Endothelial cell of umbilical vein (primary cell): ENCODE measurements around the gene KYAT1. TPM values are rescaled to one million over a fixed set of nuclear protein-coding genes. Genes with fewer than 3 reads are reported as not detected.

Experiments
- BruUV-seq: library from RNA; stranded (reverse); fragments of 400-500 nt; replicated peaks from 2 replicates; lab custom pipeline; 2021; lab: Mats Ljungman, UMichigan
- CTCF ChIA-PET: fragments of 300-600, 350-600 bp; sonication (Branson Sonifier 250); formaldehyde crosslinking; loops from one replicate; lab custom pipeline; 2021; ENCODE audit warnings: antibody characterized with exemption, inconsistent platforms; lab: Charles Lee
- POLR2A ChIA-PET: fragments of 300-600, 350-600 bp; sonication (Branson Sonifier 250); formaldehyde crosslinking; loops from one replicate; lab custom pipeline; 2021; ENCODE audit warnings: antibody characterized with exemption, inconsistent platforms; lab: Charles Lee
- DNase-seq: peaks from one replicate; pipeline ENCODE4 v3.0.0-alpha.2; 2011; ENCODE audit warnings: low read depth, low spot score
- FAIRE-seq: peaks from 2 replicates; lab custom pipeline; 2011; peaks lifted over from hg19 to GRCh38; lab: Jason Lieb, UNC
- H2AFZ ChIP-seq: 2 replicates; pipeline ENCODE4 v1.6.0; 2012; ENCODE audit warnings: low read depth, low read length, control low read depth, inconsistent platforms
- H3K27ac ChIP-seq: 2 replicates; pipeline ENCODE4 v1.5.1; 2011; ENCODE audit warnings: low read depth, mild to moderate bottlenecking, control low read depth, low read length, moderate library complexity; ENCODE audit not compliant: insufficient read depth
- H3K27me3 ChIP-seq, 2 experiments: 2 replicates each; pipeline versions ENCODE4 v1.6.0 to v1.6.1; 2011; ENCODE audit warnings: low read length in 2 of 2, mixed read lengths in 1 of 2; ENCODE audit not compliant: control insufficient read depth in 2 of 2, insufficient read depth in 2 of 2
- H3K36me3 ChIP-seq, 2 experiments: 2 replicates in 1 of 2; 3 replicates in 1 of 2; pipeline ENCODE4 v1.5.1; 2011; ENCODE audit warnings: low read length in 2 of 2, mild to moderate bottlenecking in 1 of 2, moderate library complexity in 1 of 2; ENCODE audit not compliant: control insufficient read depth in 2 of 2, insufficient read depth in 2 of 2; ENCODE audit errors: extremely low read depth in 1 of 2
- H3K4me1 ChIP-seq: 3 replicates; pipeline ENCODE4 v1.5.1; 2011; ENCODE audit warnings: mild to moderate bottlenecking, low read length; ENCODE audit not compliant: control insufficient read depth, insufficient read depth; ENCODE audit errors: extremely low read depth
- H3K4me2 ChIP-seq: 2 replicates; pipeline ENCODE4 v1.6.1; 2011; ENCODE audit warnings: low read length, control low read depth, mixed read lengths; ENCODE audit not compliant: insufficient read depth
- H3K4me3 ChIP-seq, 3 experiments: fragments of 200-600 bp in 1 of 3; sonication (generic), shearing (Covaris generic) in 1 of 3; replicated peaks in 1 of 3; 2 replicates each; pipeline ENCODE4 v1.5.1; 2011 to 2016; ENCODE audit warnings: control low read depth in 3 of 3, low read length in 3 of 3, mild to moderate bottlenecking in 2 of 3, inconsistent platforms in 1 of 3, low read depth in 1 of 3, moderate library complexity in 1 of 3; ENCODE audit not compliant: insufficient read depth in 1 of 3
- H3K79me2 ChIP-seq: 2 replicates; pipeline ENCODE4 v1.6.0; 2012; ENCODE audit warnings: low read length, inconsistent platforms; ENCODE audit not compliant: control insufficient read depth, insufficient read depth
- H3K9ac ChIP-seq: replicated peaks from 2 replicates; pipeline ENCODE3; 2011; ENCODE audit warnings: low read length, control low read depth; ENCODE audit not compliant: insufficient read depth; ENCODE audit errors: extremely low read depth
- H3K9me1 ChIP-seq: replicated peaks from 3 replicates; pipeline ENCODE4 v1.6.0; 2011; ENCODE audit warnings: mild to moderate bottlenecking, low read length; ENCODE audit not compliant: control insufficient read depth, insufficient read depth; ENCODE audit errors: extremely low read depth
- H3K9me3 ChIP-seq: replicated peaks from 2 replicates; pipeline ENCODE4 v1.5.1; 2012; ENCODE audit warnings: low read length, inconsistent platforms; ENCODE audit not compliant: control insufficient read depth, insufficient read depth
- H4K20me1 ChIP-seq: replicated peaks from 2 replicates; pipeline ENCODE3; 2011; ENCODE audit warnings: mild to moderate bottlenecking, low read length; ENCODE audit not compliant: control insufficient read depth, insufficient read depth; ENCODE audit errors: extremely low read depth
- CTCF ChIP-seq, 2 donors: IDR thresholded peaks; 1 replicate in 1 of 2; 2 replicates in 1 of 2; pipeline ENCODE4 v1.5.1; 2011; ENCODE audit warnings: low read length in 2 of 2, mild to moderate bottlenecking in 2 of 2, moderate library complexity in 2 of 2, control low read depth in 1 of 2, inconsistent platforms in 1 of 2, low read depth in 1 of 2; ENCODE audit not compliant: insufficient read depth in 1 of 2; ENCODE audit errors: extremely low read depth in 1 of 2
- EZH2 ChIP-seq: IDR thresholded peaks from 2 replicates; pipeline ENCODE4 v1.6.1; 2012; ENCODE audit warnings: borderline replicate concordance, low read depth, mild to moderate bottlenecking, moderate library complexity, low read length, inconsistent platforms; ENCODE audit not compliant: severe bottlenecking
- FOS ChIP-seq: IDR thresholded peaks from 2 replicates; pipeline ENCODE4 v1.6.1; 2011; ENCODE audit warnings: mild to moderate bottlenecking, low read length, moderate library complexity, borderline replicate concordance; ENCODE audit not compliant: insufficient read depth
- GATA2 ChIP-seq: IDR thresholded peaks from 2 replicates; pipeline ENCODE4 v1.7.0; 2011; ENCODE audit warnings: low read depth, mild to moderate bottlenecking, moderate library complexity, mixed read lengths, low read length; ENCODE audit not compliant: insufficient read length, insufficient read depth
- JUN ChIP-seq: IDR thresholded peaks from 2 replicates; pipeline ENCODE4 v1.6.1; 2011; ENCODE audit warnings: borderline replicate concordance, low read depth; ENCODE audit not compliant: insufficient read length, insufficient read depth
- MYC ChIP-seq: IDR thresholded peaks from one replicate; pipeline ENCODE4 v1.6.1; 2011; ENCODE audit warnings: mild to moderate bottlenecking, low read depth, low read length
- POLR2A ChIP-seq: IDR thresholded peaks from 2 replicates; pipeline ENCODE4 v1.6.1; 2012; ENCODE audit warnings: low read depth, mild to moderate bottlenecking, control low read depth, low read length
- POLR2AphosphoS5 ChIP-seq: IDR thresholded peaks from 2 replicates; pipeline ENCODE4 v1.6.1; 2012; ENCODE audit warnings: low read depth, mild to moderate bottlenecking, control low read depth, low read length, moderate library complexity; ENCODE audit not compliant: insufficient read depth
- dilution Hi-C: fragments of 300-500 bp; cut with MboI; formaldehyde crosslinking; loops from one replicate; pipeline ENCODE4 v1.15.0; 2019; ENCODE audit warnings: low sequenced_read_pairs; ENCODE audit not compliant: extremely low pct_ligation_motif_present
- intact Hi-C: fragments of 100-400 bp; cut with micrococcal nuclease; formaldehyde crosslinking; loops from one replicate; pipeline ENCODE4 v1.10.0; 2022
- polyA plus RNA-seq, 4 experiments: library from polyadenylated mRNA; depleted of rRNA in 3 of 4; stranded (reverse) in 3 of 4; unstranded in 1 of 4; fragments of >200 nt; gene quantifications; 2 replicates each; pipeline versions ENCODE4 v1.2.1 to v1.2.3, GENCODE V29; 2011 to 2012; ENCODE audit warnings: missing spikeins in 1 of 4
- total RNA-seq: library from RNA; stranded (reverse); gene quantifications from 2 replicates; pipeline ENCODE4 v1.2.3, GENCODE V29; 2021
- TF ChIP-seq, protein P1 (sequence below): IDR thresholded peaks from 2 replicates; pipeline ENCODE4 v1.6.1; 2011; ENCODE audit not compliant: insufficient read depth, insufficient read length

Gene KYAT1
- total and polyA plus RNA-seq, 2 donors (not counting 3 experiments of a cell fraction or from before 2014, with no cell fraction given): 7.2 to 9.6 TPM

DNA sequence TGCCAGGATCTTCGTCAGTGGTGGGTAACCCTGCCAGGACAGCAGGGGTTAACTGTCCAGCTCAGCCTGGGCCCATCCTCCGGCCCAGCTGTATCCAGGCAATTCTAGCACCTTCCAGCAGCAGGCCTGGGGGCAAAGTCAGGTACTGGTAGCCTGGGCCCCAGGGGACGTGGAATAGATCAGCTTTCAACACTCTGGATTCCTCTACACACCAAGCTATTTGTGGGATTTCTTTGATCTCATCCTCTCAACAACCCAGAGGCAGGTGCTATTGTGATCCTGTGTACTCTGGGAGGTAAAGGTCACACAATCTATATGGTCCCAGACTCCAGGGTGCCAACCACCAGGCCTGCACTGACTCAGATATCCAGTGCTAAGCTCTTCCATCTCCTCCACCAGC lies 43.4 kb downstream of the KYAT1 start:
- TF ChIP-seq POLR2AphosphoS5 (no peak), EZH2 (no peak), POLR2A (no peak), GATA2 (no peak), MYC (no peak), FOS (no peak), CTCF (IDR thresholded peaks at IDR 0.05; ENCODE audit: extremely low read depth in 1 of 2, insufficient read depth in 1 of 2, low read depth in 1 of 2, low read length in 2 of 2) (no peak), JUN (no peak)
- TF ChIP-seq, protein P1, sequence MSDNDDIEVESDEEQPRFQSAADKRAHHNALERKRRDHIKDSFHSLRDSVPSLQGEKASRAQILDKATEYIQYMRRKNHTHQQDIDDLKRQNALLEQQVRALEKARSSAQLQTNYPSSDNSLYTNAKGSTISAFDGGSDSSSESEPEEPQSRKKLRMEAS: no peak
- no peak for DNase-seq
- no peak overlapping the region for H3K4me3 ChIP-seq
- H3K27ac ChIP-seq: no peak overlapping the region
- no TSS peak for BruUV-seq
- H3K9ac ChIP-seq: no peak overlapping the region
- no peak overlapping the region for H3K4me2 ChIP-seq
- dilution Hi-C loops (no loop called here), intact Hi-C loops (no loop called here)
- no peaks in the 10 kb centered on the region for H3K9me1 ChIP-seq
- no peaks in the 10 kb centered on the region for H3K9me3 ChIP-seq
- peaks cover 0 to 3% of the 10 kb centered on the region in 2 experiments for H3K36me3 ChIP-seq
- no peak overlapping the region for H2AFZ ChIP-seq
- no peaks in the 10 kb centered on the region for H3K79me2 ChIP-seq
- H4K20me1 ChIP-seq: no peaks in the 10 kb centered on the region
- no peaks in the 10 kb centered on the region for H3K4me1 ChIP-seq
- H3K27me3 ChIP-seq: no peaks in the 10 kb centered on the region
- POLR2A ChIA-PET: no interaction called here
- CTCF ChIA-PET: interaction anchor here (1.4 to 1.7 kb wide), 2 partner anchors 14 to 20 kb away, joined by 3 to 7 read pairs; partner anchors contain the start of gene ENDOG
- FAIRE-seq: no peak
